GM23248 (cell line): Measurements from ENCODE around the gene SUSD5.
"Not testable (repeated sequence)": the region's sequence is repeated elsewhere in the genome, so short reads cannot be mapped to it uniquely, and the experiment has no call there.

Source experiments
- EZH2 ChIP-seq: fragments of 200-600 bp; sonication (generic); IDR thresholded peaks from 2 replicates; pipeline ENCODE4 v1.6.1; 2018; ENCODE audit warnings: antibody characterized with exemption, mild to moderate bottlenecking; ENCODE audit not compliant: insufficient read depth, poor library complexity, severe bottlenecking
- EZH2phosphoT487 ChIP-seq: fragments of 200-600 bp; sonication (generic); IDR thresholded peaks from 2 replicates; pipeline ENCODE4 v1.6.1; 2018; ENCODE audit warnings: antibody characterized with exemption, moderate library complexity, mild to moderate bottlenecking, low read depth; ENCODE audit not compliant: insufficient read depth

DNA sequence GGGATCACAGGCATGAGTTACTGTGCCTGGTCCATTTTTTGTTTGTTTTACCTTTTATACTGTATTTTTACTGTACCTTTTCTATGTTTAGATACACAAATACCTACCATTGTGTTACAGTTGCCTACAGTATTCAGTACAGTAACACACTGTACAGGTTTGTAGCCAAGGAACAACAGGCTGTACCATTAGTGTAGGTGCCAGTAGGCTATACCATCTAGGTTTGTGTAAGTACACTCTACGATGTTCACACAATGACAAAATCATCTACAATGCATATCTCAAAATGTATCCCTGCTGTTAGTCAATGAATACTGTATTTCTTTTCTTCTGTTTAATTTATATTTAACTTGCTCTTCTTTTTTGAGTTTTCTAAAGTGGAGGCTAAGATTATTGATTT lies 37.0 kb downstream of the SUSD5 start:
- not testable (repeated sequence) for TF ChIP-seq EZH2, EZH2phosphoT487
